ENCODE results near the gene STYXL1.

The STYXL1 gene

GRCh38 chr7:75989500-75990388, 58.1 kb downstream of the STYXL1 start:
- Mint-ChIP-seq H3K27me3 (no peaks in the 10 kb centered on the region), H3K4me3 (no peak overlapping the region), H3K27ac (peak overlapping the region in 1 of 2 donors; percentile 49), H3K4me1 (ENCODE audit: low read depth in 2 of 2) (peaks cover 25 to 31% of the 10 kb centered on the region in 2 donors), H3K36me3 (ENCODE audit: insufficient read depth) (peaks cover 5% of the 10 kb centered on the region), H3K9me3 (no peaks in the 10 kb centered on the region)
- DNase-seq, result no peak
- no peak for ATAC-seq (replicated peaks)

- ATAC-seq (replicated peaks), result no peak
- Mint-ChIP-seq H3K27me3 (no peaks in the 10 kb centered on the region), H3K27ac (no peak overlapping the region), H3K4me3 (no peak overlapping the region), H3K4me1 (ENCODE audit: low read depth in 2 of 2) (peaks cover 25 to 29% of the 10 kb centered on the region in 2 donors), H3K36me3 (ENCODE audit: insufficient read depth) (peaks cover 5% of the 10 kb centered on the region), H3K9me3 (no peaks in the 10 kb centered on the region)
- no peak for DNase-seq
Observed at GRCh38 chr7:75988568-75989499, 59.0 kb downstream of the STYXL1 start.

GRCh38 chr7:75987805-75988567, 59.8 kb downstream of the STYXL1 start:
- Mint-ChIP-seq H3K4me1 (ENCODE audit: low read depth in 2 of 2) (peaks cover 18 to 21% of the 10 kb centered on the region in 2 donors), H3K9me3 (no peaks in the 10 kb centered on the region), H3K27me3 (no peaks in the 10 kb centered on the region), H3K36me3 (ENCODE audit: insufficient read depth) (peaks cover 5% of the 10 kb centered on the region), H3K27ac (peak overlapping the region in 1 of 2 donors; percentile 5), H3K4me3 (no peak overlapping the region)
- ATAC-seq (replicated peaks), result no peak
- no peak for DNase-seq

GRCh38 chr7:75987026-75987804, 60.6 kb downstream of the STYXL1 start:
- H3K9me3 Mint-ChIP-seq, result no peaks in the 10 kb centered on the region
- peak overlapping the region in 1 of 2 donors; percentile 71 for H3K27ac Mint-ChIP-seq
- no peak for ATAC-seq (replicated peaks)
- no peak for DNase-seq
- H3K4me1 Mint-ChIP-seq (ENCODE audit: low read depth in 2 of 2), result peaks cover 17 to 19% of the 10 kb centered on the region in 2 donors
- peaks cover 5% of the 10 kb centered on the region for H3K36me3 Mint-ChIP-seq (ENCODE audit: insufficient read depth)
- H3K4me3 Mint-ChIP-seq, result no peak overlapping the region
- H3K27me3 Mint-ChIP-seq, result no peaks in the 10 kb centered on the region

- no peaks in the 10 kb centered on the region for H3K27me3 Mint-ChIP-seq
- peaks cover 17 to 19% of the 10 kb centered on the region in 2 donors for H3K4me1 Mint-ChIP-seq (ENCODE audit: low read depth in 2 of 2)
- H3K9me3 Mint-ChIP-seq, result no peaks in the 10 kb centered on the region
- ATAC-seq (replicated peaks), result no peak
- H3K4me3 Mint-ChIP-seq, result no peak overlapping the region
- peaks cover 5% of the 10 kb centered on the region for H3K36me3 Mint-ChIP-seq (ENCODE audit: insufficient read depth)
- DNase-seq, result no peak
- peak overlapping the region in 1 of 2 donors; percentile 71 for H3K27ac Mint-ChIP-seq
Observed at GRCh38 chr7:75986147-75986781, 61.5 kb downstream of the STYXL1 start.

- Mint-ChIP-seq H3K27ac (no peak overlapping the region), H3K9me3 (no peaks in the 10 kb centered on the region), H3K4me1 (ENCODE audit: low read depth in 2 of 2) (peaks cover 13 to 14% of the 10 kb centered on the region in 2 donors), H3K36me3 (ENCODE audit: insufficient read depth) (peaks cover 5% of the 10 kb centered on the region), H3K27me3 (no peaks in the 10 kb centered on the region), H3K4me3 (no peak overlapping the region)
- ATAC-seq (replicated peaks), result no peak
- no peak for DNase-seq
Observed at GRCh38 chr7:75985518-75986146, 62.2 kb downstream of the STYXL1 start.

GRCh38 chr7:75985009-75985517, 62.7 kb downstream of the STYXL1 start:
- no peaks in the 10 kb centered on the region for H3K27me3 Mint-ChIP-seq
- DNase-seq, result no peak
- H3K4me3 Mint-ChIP-seq, result no peak overlapping the region
- no peaks in the 10 kb centered on the region for H3K36me3 Mint-ChIP-seq (ENCODE audit: insufficient read depth)
- peaks cover 8 to 9% of the 10 kb centered on the region in 2 donors for H3K4me1 Mint-ChIP-seq (ENCODE audit: low read depth in 2 of 2)
- H3K27ac Mint-ChIP-seq, result no peak overlapping the region
- H3K9me3 Mint-ChIP-seq, result no peaks in the 10 kb centered on the region
- ATAC-seq (replicated peaks), result no peak

- no peaks in the 10 kb centered on the region for H3K36me3 Mint-ChIP-seq (ENCODE audit: insufficient read depth)
- no peak for DNase-seq
- H3K4me1 Mint-ChIP-seq (ENCODE audit: low read depth in 2 of 2), result peaks cover 1 to 3% of the 10 kb centered on the region in 2 donors
- no peaks in the 10 kb centered on the region for H3K27me3 Mint-ChIP-seq
- H3K27ac Mint-ChIP-seq, result no peak overlapping the region
- ATAC-seq (replicated peaks), result no peak
- no peak overlapping the region for H3K4me3 Mint-ChIP-seq
- no peaks in the 10 kb centered on the region for H3K9me3 Mint-ChIP-seq
Observed at GRCh38 chr7:75984130-75985008, 63.4 kb downstream of the STYXL1 start.

- no peaks in the 10 kb centered on the region for H3K9me3 Mint-ChIP-seq
- H3K4me1 Mint-ChIP-seq (ENCODE audit: low read depth in 2 of 2), result peaks cover 1 to 3% of the 10 kb centered on the region in 2 donors
- no peaks in the 10 kb centered on the region for H3K27me3 Mint-ChIP-seq
- H3K4me3 Mint-ChIP-seq, result no peak overlapping the region
- ATAC-seq (replicated peaks), result no peak
- no peak for DNase-seq
- peak overlapping the region in 1 of 2 donors; percentile 35 for H3K27ac Mint-ChIP-seq
- H3K36me3 Mint-ChIP-seq (ENCODE audit: insufficient read depth), result no peaks in the 10 kb centered on the region
Observed at GRCh38 chr7:75983471-75984129, 64.2 kb downstream of the STYXL1 start.

GRCh38 chr7:75982306-75983064, 65.3 kb downstream of the STYXL1 start:
- Mint-ChIP-seq H3K4me1 (ENCODE audit: low read depth in 2 of 2) (no peaks in the 10 kb centered on the region), H3K27ac (peak overlapping the region; percentile 73 to 84), H3K36me3 (ENCODE audit: insufficient read depth) (no peaks in the 10 kb centered on the region), H3K9me3 (no peaks in the 10 kb centered on the region), H3K27me3 (no peaks in the 10 kb centered on the region), H3K4me3 (no peak overlapping the region)
- no peak for ATAC-seq (replicated peaks)
- no peak for DNase-seq

All from effector memory CD8-positive, alpha-beta T cell (primary cell).